GM04503 (cell line): ENCODE measurements around the gene NHEJ1.
A peak's percentile ranks its signal among the peaks of the same experiment; 100 is the strongest.

Experiments
- DNase-seq: peaks from one replicate; pipeline ENCODE4 v3.0.0-alpha.2; 2012; ENCODE audit warnings: low read depth

Gene NHEJ1

DNA sequence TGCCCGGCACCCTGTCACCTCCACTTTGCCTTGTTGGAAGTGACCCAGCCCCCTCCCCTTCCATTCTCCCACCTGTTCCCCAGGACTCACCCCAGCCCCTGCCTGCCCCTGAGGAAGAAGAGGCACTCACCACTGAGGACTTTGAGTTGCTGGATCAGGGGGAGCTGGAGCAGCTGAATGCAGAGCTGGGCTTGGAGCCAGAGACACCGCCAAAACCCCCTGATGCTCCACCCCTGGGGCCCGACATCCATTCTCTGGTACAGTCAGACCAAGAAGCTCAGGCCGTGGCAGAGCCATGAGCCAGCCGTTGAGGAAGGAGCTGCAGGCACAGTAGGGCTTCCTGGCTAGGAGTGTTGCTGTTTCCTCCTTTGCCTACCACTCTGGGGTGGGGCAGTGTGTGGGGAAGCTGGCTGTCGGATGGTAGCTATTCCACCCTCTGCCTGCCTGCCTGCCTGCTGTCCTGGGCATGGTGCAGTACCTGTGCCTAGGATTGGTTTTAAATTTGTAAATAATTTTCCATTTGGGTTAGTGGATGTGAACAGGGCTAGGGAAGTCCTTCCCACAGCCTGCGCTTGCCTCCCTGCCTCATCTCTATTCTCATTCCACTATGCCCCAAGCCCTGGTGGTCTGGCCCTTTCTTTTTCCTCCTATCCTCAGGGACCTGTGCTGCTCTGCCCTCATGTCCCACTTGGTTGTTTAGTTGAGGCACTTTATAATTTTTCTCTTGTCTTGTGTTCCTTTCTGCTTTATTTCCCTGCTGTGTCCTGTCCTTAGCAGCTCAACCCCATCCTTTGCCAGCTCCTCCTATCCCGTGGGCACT is 21.9 kb upstream of the NHEJ1 start:
- DNase-seq: no peak

GRCh38 chr2:219181531-219181930 is 20.9 kb upstream of the NHEJ1 start:
- no peak for DNase-seq

DNA sequence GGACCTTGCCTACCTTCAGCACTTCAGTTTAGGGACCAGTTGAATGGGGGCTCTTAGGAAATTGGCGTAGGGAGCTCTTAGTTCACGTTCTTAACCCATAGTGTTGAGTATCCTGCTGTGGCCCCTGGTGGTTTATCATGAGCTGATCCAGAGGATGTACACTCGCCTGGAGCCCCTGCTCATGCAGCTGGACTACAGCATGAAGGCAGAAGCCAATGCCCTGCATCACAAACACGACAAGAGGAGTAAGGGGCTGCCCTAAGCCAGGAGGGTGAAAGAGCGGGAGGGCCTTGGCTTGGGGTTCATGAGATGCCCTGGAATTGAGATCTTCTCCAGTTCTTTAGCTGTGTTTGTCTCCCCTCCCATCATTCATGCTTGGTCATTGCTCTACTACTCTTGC is 20.3 kb upstream of the NHEJ1 start:
- DNase-seq: no peak

GRCh38 chr2:219179601-219180465 is 19.2 kb upstream of the NHEJ1 start:
- DNase-seq: no peak

DNA sequence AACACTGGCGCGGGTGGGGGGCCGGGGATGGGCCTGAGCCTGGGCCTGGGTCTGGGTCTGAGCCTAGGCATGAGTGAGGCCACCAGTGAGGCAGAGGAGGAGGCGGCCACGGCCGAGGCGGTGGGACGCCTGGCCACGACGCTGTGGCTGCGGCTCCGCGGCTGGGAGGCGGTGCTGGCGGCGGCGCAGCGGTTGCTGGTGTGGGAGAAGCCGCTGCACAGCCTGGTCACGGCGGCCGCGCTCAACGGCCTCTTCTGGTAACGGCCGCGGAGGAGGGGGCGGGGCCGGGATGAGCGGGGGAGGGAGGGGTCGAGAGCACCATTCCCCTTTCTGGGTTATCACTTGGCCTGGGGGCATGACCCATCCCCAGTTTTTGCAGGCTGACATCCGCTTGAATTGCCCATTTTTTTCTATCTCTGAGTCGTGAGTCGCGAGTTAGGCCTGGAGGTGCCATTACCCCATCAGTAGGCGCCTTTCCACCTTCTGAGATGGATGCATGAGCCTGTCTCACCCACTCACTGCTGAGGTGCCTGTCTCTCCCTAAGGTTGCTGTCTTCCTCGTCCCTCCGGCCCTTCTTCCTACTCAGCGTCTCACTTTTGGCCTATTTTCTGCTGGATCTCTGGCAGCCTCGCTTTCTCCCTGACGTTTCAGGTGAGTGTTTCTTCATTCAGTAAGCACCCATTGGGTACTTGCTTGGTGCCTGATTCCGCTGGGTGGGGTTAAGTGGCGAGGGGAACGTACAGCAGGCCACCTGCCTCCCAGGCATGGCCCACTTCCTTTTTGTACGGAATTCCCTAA is 18.0 kb upstream of the NHEJ1 start:
- no peak for DNase-seq

- DNase-seq: peak; percentile 61
Measured at GRCh38 chr2:219177552-219178376, 17.1 kb upstream of the NHEJ1 start, which contains the start of gene RETREG2. TSS of gene RETREG2 (plus strand) at chr2:219178275. CDS start at chr2:219178353, 78 bp downstream.

DNA sequence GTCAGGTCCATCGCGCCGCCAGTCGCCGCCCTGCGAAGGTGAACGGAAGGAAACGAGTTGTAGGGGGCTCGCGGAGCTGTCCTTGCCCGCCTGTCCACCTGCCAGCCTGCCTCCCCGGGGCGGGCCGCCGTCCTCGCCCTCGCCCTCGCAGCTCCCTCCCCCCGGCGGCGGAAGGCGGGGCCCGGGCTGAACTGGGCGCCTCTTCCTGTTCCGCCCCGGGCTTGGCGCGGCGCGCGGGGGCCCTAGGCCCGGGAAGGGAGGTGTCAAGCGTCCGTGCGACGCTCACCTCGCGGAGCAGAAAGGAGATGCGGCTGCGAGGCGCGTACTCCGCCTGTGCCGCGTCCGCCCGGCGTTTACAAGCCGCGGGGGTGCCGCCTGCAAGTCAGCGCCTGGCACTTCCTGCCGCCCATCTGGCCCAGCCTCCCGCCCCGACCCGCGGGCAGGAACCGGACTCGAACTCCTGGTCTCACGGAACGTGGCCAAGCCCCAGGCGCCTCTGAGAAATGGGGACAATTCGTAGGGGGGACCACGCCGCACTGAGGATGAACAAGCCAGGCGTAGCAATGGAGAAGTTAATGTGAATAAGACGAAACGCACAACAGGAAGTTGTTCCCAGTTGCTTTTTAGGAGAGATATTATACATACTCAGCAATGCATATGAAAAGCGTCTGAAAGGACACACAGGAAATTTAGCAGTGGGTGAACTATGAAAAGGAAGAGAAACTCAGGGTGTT is 16.4 kb upstream of the NHEJ1 start, which contains the start of gene CNPPD1:
Gene CNPPD1, minus strand, starts transcription at position 108 of the 734 bp plus-strand sequence. Its CDS starts 97 bp downstream, at position 11.
- DNase-seq: peak; percentile 44

DNA sequence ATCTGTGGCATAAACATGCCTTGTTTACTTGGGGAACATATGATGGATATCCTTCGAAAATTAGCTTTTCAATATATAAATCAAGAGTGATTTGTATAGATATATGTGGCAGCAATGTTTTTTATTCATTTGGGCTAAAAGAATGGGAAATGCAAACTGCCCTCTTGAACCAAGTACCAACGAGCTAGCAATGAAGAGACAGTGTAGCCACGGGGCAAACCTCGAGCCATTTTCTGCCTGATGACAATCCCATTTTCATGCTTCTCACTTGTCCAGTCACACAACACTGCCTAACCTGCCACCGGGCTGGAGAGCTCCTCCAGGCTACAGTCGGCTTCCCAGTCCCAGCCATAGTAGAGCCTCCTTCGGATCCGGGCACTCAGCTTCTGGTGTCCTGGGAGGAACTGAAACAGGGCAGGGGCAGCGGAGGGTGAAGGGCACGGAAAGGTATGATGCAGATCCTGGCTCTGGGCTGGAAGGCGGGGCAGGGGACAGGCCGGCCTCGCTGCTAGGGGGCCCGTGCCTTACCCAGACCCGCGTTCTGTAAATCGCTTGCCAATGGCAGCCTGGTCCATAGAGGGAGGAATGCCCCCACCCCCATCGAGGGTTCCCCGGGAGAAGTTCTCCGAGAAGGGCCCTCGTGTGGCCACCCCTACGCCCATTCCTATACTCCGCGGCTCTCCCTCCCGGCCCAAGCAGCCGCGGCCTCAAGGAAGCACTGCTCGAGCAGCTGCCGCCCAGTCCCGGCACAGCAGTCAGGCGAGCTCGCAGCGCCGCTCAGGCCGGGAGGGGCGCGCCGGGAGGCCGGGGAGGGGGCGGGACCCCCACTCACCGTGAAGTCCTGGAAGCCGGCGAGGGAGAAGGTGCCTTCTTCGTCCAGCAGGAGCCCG is 15.6 kb upstream of the NHEJ1 start:
- no peak for DNase-seq

GRCh38 chr2:219175486-219175885 is 14.9 kb upstream of the NHEJ1 start:
- DNase-seq: no peak

GRCh38 chr2:219174801-219175200 is 14.2 kb upstream of the NHEJ1 start:
- no peak for DNase-seq

DNA sequence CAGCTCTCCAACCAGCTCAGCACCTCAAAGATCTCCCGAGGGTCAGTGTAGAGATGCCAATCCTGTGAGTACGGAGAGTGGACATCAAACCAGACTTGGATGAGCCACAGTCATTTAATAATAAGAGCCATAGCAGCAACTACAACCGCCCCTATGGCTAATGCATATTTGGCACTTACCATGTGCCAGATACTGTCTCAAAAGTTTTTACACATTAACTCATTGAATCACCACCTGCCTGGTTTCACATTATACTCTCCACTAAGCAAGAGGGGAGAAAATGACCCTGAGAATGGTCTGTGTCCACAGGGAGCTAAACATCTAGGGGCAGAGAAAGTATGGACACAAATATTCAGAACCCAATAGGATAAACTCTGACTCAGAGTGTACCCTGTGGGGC is 13.5 kb upstream of the NHEJ1 start:
- DNase-seq: no peak

GRCh38 chr2:219173176-219173575 is 12.6 kb upstream of the NHEJ1 start:
- DNase-seq: no peak

GRCh38 chr2:219172231-219173154 is 11.9 kb upstream of the NHEJ1 start:
- no peak for DNase-seq

- peak; percentile 90 for DNase-seq
Measured at GRCh38 chr2:219171231-219171651, 10.6 kb upstream of the NHEJ1 start.

- no peak for DNase-seq
Measured at GRCh38 chr2:219169930-219170654, 9.5 kb upstream of the NHEJ1 start, which contains the start of gene SLC23A3. TSS of gene SLC23A3 (minus strand) at chr2:219170029. CDS start at chr2:219169984, 45 bp downstream.

DNA sequence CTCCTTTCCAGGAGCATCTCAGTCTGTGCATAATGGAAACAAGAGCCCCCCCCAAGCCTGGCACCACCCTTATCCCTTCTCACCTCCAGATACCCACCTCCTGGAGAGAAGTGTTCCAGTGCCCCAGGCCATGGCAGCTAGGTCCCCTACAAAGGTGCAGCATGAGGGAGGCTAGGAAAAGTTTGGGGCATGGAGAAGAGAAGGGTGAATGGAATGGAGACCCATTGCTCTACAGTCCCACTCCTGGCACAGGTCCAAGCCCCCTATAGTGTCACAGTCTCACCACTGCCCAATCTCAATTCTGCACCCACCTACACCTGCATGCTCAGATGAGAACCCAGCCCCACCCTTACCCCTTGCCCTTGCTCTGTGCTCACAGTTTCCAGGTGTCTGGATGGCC is 8.3 kb upstream of the NHEJ1 start:
- DNase-seq: no peak

DNA sequence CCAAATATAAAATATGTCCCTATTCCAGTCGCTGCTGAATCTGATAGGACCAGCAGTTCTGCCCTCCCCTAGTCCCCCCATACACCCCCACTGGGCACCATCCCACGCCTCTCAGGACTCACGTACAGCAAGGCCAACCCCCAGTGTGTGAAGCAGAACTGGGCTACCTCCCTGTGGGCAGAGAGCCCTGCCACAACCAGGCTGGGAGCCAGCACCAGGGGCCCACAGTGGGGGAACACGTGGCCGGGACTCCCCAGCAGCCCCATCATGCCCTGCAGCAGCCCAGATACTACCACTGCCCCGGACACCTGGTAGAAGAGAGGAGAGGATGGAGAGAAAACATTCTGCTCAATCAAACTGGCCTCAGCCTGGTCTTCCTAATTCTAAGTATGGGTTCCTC is 7.9 kb upstream of the NHEJ1 start:
- no peak for DNase-seq
